T-helper 2 cell treated with Interferon-gamma antibody and Interleukin-4, amounts not matched to agents 5 μg/mL and 100 μg/mL, for 36 hours (primary cell): ENCODE measurements around the gene CYP2E1.
"Not testable (repeated sequence)": the region's sequence is repeated elsewhere in the genome, so short reads cannot be mapped to it uniquely, and the experiment has no call there.

Source experiments
- DNase-seq: peaks from one replicate; pipeline ENCODE4 v3.0.0; 2021; ENCODE audit warnings: low spot score
- H3K27ac Mint-ChIP-seq: one replicate; pipeline ENCODE4 v1.8.0; 2021; ENCODE audit warnings: mild to moderate bottlenecking, mixed read lengths
- H3K27me3 Mint-ChIP-seq: one replicate; pipeline ENCODE4 v1.8.0; 2021; ENCODE audit warnings: low read depth, mixed read lengths
- H3K36me3 Mint-ChIP-seq: one replicate; pipeline ENCODE4 v1.8.0; 2021; ENCODE audit warnings: low read depth, mixed read lengths
- H3K4me1 Mint-ChIP-seq: one replicate; pipeline ENCODE4 v1.8.0; 2021; ENCODE audit warnings: low read depth, mixed read lengths
- H3K4me3 Mint-ChIP-seq: one replicate; pipeline ENCODE4 v1.8.0; 2022; ENCODE audit warnings: mild to moderate bottlenecking, moderate library complexity, mixed read lengths
- H3K9me3 Mint-ChIP-seq: one replicate; pipeline ENCODE4 v1.8.0; 2021; ENCODE audit warnings: mixed read lengths

CYP2E1 gene

DNA sequence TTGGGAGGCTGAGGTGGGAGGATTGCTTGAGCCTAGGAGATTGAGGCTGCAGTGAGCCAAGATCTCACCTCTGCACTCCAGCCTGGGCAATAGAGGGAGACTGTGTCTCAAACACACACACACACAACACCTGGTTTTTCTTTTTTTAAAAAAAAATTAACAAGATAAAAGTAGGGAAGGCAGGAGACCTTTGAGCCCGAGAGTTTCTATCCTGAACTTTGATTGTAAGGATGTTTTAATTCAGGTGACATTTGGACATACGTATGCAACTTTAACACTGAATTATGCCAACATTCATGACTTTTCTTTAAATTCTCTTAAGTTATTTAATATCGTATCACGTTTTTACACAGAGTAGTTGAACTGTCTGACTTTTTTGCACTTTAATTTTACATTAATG is 11.7 kb upstream of the CYP2E1 start:
- Mint-ChIP-seq H3K27ac (no peak overlapping the region), H3K4me1 (peaks cover 5% of the 10 kb centered on the region), H3K27me3 (peaks cover 42% of the 10 kb centered on the region), H3K36me3 (no peaks in the 10 kb centered on the region), H3K9me3 (no peaks in the 10 kb centered on the region), H3K4me3 (no peak overlapping the region)
- no peak for DNase-seq

DNA sequence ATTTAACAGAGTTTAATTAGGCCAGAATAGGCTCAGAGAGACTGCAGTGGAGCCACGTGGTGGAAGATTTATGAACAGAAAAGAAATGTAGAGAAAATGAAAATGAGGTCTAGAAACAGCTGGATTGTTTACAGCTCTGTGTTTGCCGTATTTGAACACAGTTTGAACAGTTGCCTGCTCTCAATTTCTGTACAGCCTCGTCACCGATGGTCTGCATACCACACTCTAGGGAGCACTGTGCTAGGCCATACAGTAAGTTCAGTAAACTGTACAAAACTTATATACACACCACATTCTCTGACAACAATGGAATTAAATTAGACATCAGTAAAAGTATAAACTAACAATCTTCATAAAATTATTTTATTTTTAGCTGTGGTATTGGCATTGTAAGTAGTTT is 11.1 kb upstream of the CYP2E1 start:
- peaks cover 7% of the 10 kb centered on the region for H3K4me1 Mint-ChIP-seq

DNA sequence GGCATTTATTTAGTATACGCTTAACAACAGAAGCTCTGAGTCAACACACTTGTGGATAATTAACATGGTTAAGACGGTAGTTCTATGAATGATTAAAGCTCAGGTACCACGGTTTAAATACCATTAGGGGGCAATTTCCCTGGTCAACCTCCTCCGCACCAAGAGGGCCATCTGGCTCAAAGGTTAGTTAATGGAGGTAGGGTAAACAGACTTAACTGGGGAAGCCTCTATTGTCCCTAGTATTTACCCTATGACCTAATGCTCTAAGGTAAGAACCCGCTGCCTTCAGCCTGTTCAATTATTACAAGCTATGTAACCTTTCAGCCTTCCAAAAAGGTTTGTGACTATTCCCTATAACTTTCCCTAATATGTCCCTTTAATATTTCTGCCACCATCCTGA is 8.6 kb upstream of the CYP2E1 start:
- H3K27ac Mint-ChIP-seq, DNase-seq, H3K4me1 Mint-ChIP-seq, H3K36me3 Mint-ChIP-seq, H3K4me3 Mint-ChIP-seq: not testable (repeated sequence)
- H3K9me3 Mint-ChIP-seq: peaks cover 10% of the 10 kb centered on the region
- H3K27me3 Mint-ChIP-seq: peaks cover 50% of the 10 kb centered on the region

More for the DNA sequence above, 11.1 kb upstream of the CYP2E1 start:
- H3K4me3 Mint-ChIP-seq: no peak overlapping the region
- DNase-seq: no peak
- no peaks in the 10 kb centered on the region for H3K36me3 Mint-ChIP-seq
- H3K27ac Mint-ChIP-seq: no peak overlapping the region
- no peaks in the 10 kb centered on the region for H3K9me3 Mint-ChIP-seq
- H3K27me3 Mint-ChIP-seq: peaks cover 46% of the 10 kb centered on the region

DNA sequence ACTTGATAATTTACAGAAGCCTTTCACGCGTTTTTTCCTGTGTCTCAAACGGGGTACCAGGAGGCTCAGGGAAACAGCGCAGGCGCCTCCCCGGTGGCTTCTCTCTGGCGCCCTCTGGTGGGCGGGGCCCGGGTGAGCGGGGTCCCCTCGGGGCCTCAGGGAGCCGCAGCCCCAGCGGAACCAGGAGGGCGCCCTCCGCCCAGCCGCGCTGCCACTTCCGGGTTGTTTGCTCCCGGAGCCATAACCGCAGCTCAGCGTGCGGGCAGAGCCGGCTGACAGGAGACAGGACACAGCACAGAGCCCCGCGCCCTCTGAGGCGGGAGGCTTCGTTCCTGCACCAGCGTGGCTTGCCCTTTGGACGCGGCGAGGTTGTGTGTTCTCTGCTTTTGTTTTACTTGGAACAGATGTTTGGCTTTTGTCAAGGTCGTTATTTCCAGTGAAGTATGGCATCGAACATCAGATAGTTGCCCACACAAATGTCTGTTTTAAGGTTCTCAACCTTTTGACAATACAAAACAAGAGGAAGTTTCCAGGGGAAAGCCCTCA is 6.9 kb upstream of the CYP2E1 start:
- Mint-ChIP-seq H3K9me3 (peaks cover 12% of the 10 kb centered on the region), H3K4me3 (peak overlapping the region; percentile 41), H3K36me3 (no peaks in the 10 kb centered on the region), H3K4me1 (peaks cover 7% of the 10 kb centered on the region), H3K27me3 (peaks cover 45% of the 10 kb centered on the region), H3K27ac (no peak overlapping the region)
- DNase-seq: peak; percentile 84

DNA sequence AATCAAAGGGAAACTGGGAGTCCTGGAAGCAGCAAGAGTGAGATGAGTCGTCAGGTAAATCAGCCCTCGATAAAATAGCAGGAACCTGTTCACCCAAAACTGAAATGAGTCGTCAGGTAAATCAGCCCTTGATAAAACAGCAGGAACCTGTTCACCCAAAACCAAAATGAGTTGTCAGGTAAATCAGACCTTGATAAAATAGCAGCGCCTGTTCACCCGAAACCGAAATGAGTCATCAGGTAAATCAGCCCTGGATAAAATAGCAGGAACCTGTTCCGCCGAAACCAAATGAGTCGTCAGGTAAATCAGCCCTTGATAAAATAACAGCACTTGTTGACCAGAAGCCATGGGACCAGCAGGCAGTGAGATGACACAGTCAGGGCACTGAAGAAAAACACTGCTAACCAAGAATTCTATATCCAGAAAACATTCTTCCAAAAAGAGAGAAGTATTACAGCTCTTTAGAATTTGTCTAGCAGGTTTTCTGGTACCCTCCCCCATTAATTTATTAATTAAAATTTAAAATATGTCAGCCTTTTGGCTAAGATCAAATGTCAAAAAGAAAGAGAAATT is 3.4 kb upstream of the CYP2E1 start:
- no peak overlapping the region for H3K27ac Mint-ChIP-seq
- no peak overlapping the region for H3K4me3 Mint-ChIP-seq
- no peaks in the 10 kb centered on the region for H3K36me3 Mint-ChIP-seq
- H3K27me3 Mint-ChIP-seq: peaks cover 49% of the 10 kb centered on the region
- peaks cover 7% of the 10 kb centered on the region for H3K4me1 Mint-ChIP-seq
- peaks cover 12% of the 10 kb centered on the region for H3K9me3 Mint-ChIP-seq
- DNase-seq: no peak

DNA sequence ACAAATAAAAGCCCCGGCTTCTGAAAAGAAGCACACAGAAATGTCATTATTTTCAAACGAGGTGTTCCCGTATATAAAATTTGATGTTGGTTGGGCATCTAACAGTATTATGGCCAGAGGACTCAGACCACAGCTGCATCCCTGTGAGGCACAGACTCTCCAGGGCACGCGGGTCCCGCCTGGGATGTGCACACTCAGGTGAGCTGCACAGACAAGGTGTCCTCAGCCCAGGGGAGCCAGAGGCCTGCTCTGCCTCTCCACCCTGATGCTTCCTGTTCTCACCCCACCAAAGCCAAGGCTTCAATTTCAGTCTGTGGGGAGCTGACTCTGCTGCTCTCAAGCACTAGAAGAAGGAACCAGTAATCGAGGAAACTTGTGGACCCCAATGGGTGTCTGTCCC is 1.7 kb upstream of the CYP2E1 start:
- no peak overlapping the region for H3K4me3 Mint-ChIP-seq
- peaks cover 60% of the 10 kb centered on the region for H3K27me3 Mint-ChIP-seq
- H3K9me3 Mint-ChIP-seq: peaks cover 12% of the 10 kb centered on the region
- no peak overlapping the region for H3K27ac Mint-ChIP-seq
- H3K36me3 Mint-ChIP-seq: no peaks in the 10 kb centered on the region
- H3K4me1 Mint-ChIP-seq: peaks cover 11% of the 10 kb centered on the region
- DNase-seq: no peak

DNA sequence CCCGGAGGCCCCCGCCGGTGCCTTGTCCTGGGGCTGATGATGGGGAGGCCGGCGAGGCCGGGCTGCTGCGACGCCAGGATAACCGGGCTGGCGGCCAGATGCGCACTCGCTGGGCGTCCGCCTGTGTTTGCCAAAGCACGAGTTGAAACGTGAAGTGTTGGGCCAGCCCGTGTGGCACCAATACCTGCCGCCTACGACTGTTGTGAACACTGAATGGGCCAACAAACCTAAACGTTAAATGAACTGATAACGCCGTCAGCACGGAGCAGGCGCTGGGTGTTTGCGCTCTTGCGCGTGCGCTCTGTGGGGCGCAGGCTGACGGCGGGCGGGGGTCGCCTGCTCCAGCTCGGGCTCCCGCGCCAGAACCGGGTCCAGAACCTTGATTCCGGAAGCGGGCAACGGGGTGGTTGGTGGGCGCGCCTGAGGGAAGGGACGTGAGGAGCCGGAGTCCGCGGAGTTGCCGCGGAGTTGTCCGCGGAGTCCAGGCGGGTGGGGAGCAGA is 658 bp downstream of the CYP2E1 start:
- Mint-ChIP-seq H3K4me3 (no peak overlapping the region), H3K36me3 (no peaks in the 10 kb centered on the region), H3K4me1 (peaks cover 12% of the 10 kb centered on the region), H3K27ac (no peak overlapping the region), H3K9me3 (peaks cover 8% of the 10 kb centered on the region), H3K27me3 (peaks cover 59% of the 10 kb centered on the region)
- DNase-seq: no peak

DNA sequence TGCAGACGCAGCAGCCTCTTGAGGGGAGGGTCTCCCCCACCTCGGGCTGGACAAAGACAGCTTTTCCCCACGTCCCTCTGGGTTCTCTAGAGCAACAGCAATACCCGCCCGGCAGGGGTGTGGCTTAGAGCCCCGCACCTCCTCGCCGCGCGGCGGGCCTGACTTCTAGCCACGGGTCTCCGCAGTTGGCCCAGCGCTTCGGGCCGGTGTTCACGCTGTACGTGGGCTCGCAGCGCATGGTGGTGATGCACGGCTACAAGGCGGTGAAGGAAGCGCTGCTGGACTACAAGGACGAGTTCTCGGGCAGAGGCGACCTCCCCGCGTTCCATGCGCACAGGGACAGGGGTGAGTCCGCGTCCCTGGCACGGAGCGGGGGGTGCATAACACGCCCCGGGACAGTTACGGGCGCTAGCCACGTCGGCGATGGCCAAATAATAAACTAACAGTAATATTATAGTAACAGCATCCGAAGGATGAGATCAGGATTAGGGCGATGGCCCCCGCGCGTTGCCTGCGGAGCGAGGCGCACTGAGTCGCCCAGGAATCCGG is 1.2 kb downstream of the CYP2E1 start:
- no peaks in the 10 kb centered on the region for H3K36me3 Mint-ChIP-seq
- H3K4me3 Mint-ChIP-seq: no peak overlapping the region
- DNase-seq: no peak
- peaks cover 54% of the 10 kb centered on the region for H3K27me3 Mint-ChIP-seq
- no peak overlapping the region for H3K27ac Mint-ChIP-seq
- H3K4me1 Mint-ChIP-seq: peaks cover 12% of the 10 kb centered on the region
- H3K9me3 Mint-ChIP-seq: peaks cover 3% of the 10 kb centered on the region

DNA sequence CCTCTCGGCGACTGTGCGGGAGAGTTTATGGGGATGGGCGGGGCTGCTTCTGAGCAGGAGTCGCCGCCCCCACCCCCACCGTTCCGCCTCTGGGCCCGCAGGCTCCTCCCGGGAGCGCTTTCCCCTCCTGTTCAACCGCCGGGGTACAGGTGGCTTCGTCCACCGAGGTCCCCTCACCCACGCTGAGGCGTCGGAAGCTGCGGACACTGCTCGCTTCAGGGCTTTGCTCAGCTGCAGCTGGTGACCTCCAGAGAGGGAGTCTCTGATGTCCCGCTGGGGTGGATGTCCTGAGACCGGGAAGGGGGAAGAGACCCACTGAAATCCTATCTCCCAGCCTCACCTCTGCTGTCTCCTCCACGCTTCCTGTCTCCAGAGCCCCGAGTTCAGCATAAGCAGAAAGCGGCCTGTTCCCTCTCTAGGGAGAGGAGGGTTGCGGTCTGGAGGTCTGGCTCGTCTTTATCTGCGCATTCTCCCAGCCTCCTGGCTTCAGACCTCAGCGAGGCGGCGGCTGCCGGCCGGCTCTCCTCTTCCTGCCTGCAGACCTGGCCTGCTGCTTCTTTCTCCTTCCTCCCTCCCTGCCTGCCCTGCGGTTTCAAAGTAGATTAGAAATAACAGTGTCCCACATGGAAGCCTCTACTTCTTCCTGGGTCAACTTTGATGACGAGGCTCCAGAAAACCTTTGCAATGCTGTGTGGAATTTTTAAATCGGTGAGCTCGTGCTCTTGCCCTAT is 1.8 kb downstream of the CYP2E1 start:
- H3K27me3 Mint-ChIP-seq: peaks cover 53% of the 10 kb centered on the region
- H3K36me3 Mint-ChIP-seq: no peaks in the 10 kb centered on the region
- H3K4me3 Mint-ChIP-seq: peak overlapping the region; percentile 54
- no peak for DNase-seq
- no peaks in the 10 kb centered on the region for H3K9me3 Mint-ChIP-seq
- H3K4me1 Mint-ChIP-seq: peaks cover 12% of the 10 kb centered on the region
- peak overlapping the region; percentile 45 for H3K27ac Mint-ChIP-seq

DNA sequence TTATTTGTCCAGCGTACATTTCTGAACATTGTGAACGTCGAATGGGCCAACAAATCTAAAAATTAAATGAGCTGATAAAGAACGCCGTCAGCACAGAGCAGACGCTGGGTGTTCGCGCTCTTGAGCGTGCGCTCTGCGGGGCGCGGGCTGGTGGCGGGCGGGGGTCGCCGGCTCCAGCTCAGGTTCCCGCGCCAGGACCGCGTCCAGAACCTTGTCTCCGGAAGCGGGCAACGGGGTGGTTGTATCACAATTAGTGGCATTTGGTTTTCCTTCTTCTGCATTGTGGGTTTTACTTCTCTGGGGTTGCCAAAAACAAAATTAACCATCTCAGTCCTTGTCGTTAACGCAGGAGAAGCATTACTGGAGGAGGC is 2.4 kb downstream of the CYP2E1 start:
- Mint-ChIP-seq H3K4me1 (peaks cover 12% of the 10 kb centered on the region), H3K36me3 (no peaks in the 10 kb centered on the region), H3K27ac (no peak overlapping the region), H3K4me3 (peak overlapping the region; percentile 61), H3K9me3 (no peaks in the 10 kb centered on the region), H3K27me3 (peaks cover 53% of the 10 kb centered on the region)
- DNase-seq: no peak

DNA sequence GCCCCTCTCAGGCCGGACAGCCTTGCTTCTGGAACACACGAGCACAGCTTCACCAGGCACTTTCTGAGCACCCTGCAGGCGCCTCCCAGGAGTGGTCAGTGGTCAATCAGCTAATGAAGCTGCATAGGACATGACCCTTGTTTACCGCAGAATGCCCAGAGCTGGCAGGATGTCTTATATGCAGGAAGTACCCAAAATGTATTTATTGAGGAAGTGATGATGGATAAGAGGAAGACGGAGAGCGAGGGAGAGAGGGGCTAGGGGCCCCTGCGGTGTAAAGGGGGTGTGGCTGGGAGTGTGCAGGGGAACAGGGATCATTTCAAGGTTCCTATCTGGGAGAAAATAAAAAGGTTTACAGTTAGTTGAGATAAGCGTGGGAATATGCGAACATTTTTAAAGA is 3.3 kb downstream of the CYP2E1 start:
- no peak for DNase-seq
- H3K27me3 Mint-ChIP-seq: peaks cover 52% of the 10 kb centered on the region
- no peak overlapping the region for H3K27ac Mint-ChIP-seq
- H3K9me3 Mint-ChIP-seq: no peaks in the 10 kb centered on the region
- no peak overlapping the region for H3K4me3 Mint-ChIP-seq
- peaks cover 12% of the 10 kb centered on the region for H3K4me1 Mint-ChIP-seq
- no peaks in the 10 kb centered on the region for H3K36me3 Mint-ChIP-seq

DNA sequence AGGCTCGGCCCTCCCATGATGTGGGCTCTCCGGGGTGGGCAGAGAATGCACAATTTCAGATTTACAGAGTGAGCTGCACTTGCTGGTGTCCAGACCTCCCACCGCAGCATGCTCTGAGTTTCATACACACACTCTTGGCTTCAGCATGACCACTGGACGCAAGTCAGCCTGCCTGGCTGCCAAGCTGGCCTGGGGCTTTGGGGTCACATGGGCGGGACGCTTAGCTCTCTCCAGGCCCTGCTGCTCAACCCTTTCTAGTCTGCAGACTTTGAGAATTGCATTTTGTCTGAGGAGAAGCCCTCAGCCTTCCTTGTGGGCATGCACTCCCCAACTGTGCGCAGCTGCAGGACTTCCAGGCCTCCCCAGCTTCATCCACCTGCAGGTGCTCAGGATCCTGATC is 5.7 kb downstream of the CYP2E1 start:
- no peak for DNase-seq
- peaks cover 12% of the 10 kb centered on the region for H3K4me1 Mint-ChIP-seq
- no peak overlapping the region for H3K27ac Mint-ChIP-seq
- no peaks in the 10 kb centered on the region for H3K9me3 Mint-ChIP-seq
- no peak overlapping the region for H3K4me3 Mint-ChIP-seq
- H3K36me3 Mint-ChIP-seq: no peaks in the 10 kb centered on the region
- peaks cover 36% of the 10 kb centered on the region for H3K27me3 Mint-ChIP-seq

DNA sequence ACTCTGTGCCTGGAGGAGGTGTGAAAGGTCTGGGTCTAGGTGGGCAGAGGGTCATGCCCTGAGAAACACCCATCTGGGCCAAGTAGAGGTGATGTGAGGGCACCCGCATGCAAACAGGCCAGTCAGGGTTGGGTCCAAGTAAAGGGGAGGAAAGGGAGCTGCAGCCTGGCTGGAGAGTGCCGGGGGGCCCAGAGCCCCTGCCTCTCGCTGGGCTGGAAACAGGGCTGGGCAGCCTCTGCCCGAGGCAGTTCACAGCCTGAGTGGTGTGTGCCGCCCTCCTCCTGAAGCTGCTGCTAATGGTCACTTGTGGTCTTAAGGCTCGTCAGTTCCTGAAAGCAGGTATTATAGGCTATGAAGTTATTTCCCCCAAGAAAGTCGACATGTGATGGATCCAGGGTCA is 7.3 kb downstream of the CYP2E1 start:
- Mint-ChIP-seq H3K9me3 (no peaks in the 10 kb centered on the region), H3K36me3 (no peaks in the 10 kb centered on the region), H3K27ac (no peak overlapping the region), H3K27me3 (peaks cover 27% of the 10 kb centered on the region), H3K4me1 (peaks cover 8% of the 10 kb centered on the region), H3K4me3 (no peak overlapping the region)
- no peak for DNase-seq

DNA sequence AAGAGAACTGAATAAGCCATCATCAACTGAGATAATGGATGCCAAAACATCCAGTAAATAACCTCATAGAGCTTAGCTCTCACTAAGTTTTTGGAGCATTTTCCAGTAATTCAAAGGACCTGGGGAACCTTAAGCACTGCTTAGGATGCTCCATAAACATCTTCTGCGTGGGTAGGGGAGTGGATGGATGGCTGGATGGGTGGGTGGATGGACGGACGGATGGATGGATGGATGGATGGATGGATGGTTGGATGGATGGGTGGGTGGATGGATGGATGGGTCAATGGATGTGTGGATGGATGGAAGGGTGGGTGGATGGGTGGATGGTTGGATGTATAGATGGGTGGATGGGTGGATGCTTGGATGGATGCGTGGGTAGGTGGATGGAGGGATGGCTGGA is 9.0 kb downstream of the CYP2E1 start:
- no peaks in the 10 kb centered on the region for H3K4me1 Mint-ChIP-seq
- no peaks in the 10 kb centered on the region for H3K9me3 Mint-ChIP-seq
- peaks cover 11% of the 10 kb centered on the region for H3K27me3 Mint-ChIP-seq
- no peak overlapping the region for H3K27ac Mint-ChIP-seq
- H3K4me3 Mint-ChIP-seq: no peak overlapping the region
- no peaks in the 10 kb centered on the region for H3K36me3 Mint-ChIP-seq
- DNase-seq: no peak
